Right lobe of liver (tissue), 4 donors: ENCODE data around the gene EPS8L3.

Source experiments
- CTCF ChIP-seq, 4 donors: fragments of 200-600 bp in 3 of 4; fragments of 450-650 bp in 1 of 4; IDR thresholded peaks; one replicate each; pipeline versions ENCODE4 v1.5.1 to v1.8.0; 2016 to 2022; ENCODE audit warnings: antibody characterized with exemption in 4 of 4, mild to moderate bottlenecking in 2 of 4
- POLR2A ChIP-seq: fragments of 450-650 bp; IDR thresholded peaks from one replicate; pipeline ENCODE4 v1.6.1; 2017; ENCODE audit warnings: antibody characterized with exemption, mild to moderate bottlenecking
- donor health status: DM: no; HTN: no; CAD: no.
- donor health status: DM: no; HTN: no; CAD: no.
- donor health status: DM: no; HTN: yes; CAD: no.

- no peak for TF ChIP-seq POLR2A
- no peak for TF ChIP-seq CTCF (IDR thresholded peaks at IDR 0.05)
Observed at GRCh38 chr1:109725510-109725909, 38.2 kb downstream of the EPS8L3 start.
